GM21526 (cell line): ENCODE measurements around the gene THPO.

Experiments
- ATAC-seq: cut with Tn5 transposase; IDR thresholded peaks from one replicate; pipeline ENCODE4 v1.9.1; 2021; ENCODE audit warnings: moderate library complexity; ENCODE audit not compliant: unreplicated experiment, low FRiP score

THPO gene

GRCh38 chr3:184386047-184386806 is 8.2 kb upstream of the THPO start:
- ATAC-seq, result no peak

- no peak for ATAC-seq
Measured at GRCh38 chr3:184384856-184385422, 6.9 kb upstream of the THPO start.

- ATAC-seq, result no peak
Measured at GRCh38 chr3:184384342-184384741, 6.3 kb upstream of the THPO start.

DNA sequence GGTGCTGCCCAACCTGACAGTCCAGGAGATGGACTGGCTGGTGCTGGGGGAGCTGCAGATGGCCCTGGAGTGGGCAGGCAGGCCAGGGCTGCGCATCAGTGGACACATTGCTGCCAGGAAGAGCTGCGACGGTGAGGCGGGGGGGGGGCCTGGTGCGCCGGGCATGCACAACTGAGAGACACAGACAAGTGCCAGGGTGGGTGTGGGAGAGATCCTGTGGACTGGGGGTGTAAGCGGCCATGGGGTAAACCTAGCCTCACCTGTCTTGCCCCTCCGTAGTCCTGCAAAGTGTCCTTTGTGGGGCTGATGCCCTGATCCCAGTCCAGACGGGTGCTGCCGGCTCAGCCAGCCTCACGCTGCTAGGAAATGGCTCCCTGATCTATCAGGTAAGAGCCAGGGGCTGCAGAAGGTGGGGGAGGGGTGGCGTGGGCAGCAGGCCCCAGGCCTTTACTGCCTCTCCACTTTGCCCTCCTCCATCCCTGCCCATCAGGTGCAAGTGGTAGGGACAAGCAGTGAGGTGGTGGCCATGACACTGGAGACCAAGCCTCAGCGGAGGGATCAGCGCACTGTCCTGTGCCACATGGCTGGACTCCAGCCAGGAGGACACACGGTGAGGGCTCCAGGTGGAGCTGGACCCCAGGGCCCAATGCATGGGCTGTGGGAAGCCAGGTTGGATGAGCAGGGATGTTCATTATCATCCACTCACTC is 5.2 kb upstream of the THPO start:
- ATAC-seq, result no peak

DNA sequence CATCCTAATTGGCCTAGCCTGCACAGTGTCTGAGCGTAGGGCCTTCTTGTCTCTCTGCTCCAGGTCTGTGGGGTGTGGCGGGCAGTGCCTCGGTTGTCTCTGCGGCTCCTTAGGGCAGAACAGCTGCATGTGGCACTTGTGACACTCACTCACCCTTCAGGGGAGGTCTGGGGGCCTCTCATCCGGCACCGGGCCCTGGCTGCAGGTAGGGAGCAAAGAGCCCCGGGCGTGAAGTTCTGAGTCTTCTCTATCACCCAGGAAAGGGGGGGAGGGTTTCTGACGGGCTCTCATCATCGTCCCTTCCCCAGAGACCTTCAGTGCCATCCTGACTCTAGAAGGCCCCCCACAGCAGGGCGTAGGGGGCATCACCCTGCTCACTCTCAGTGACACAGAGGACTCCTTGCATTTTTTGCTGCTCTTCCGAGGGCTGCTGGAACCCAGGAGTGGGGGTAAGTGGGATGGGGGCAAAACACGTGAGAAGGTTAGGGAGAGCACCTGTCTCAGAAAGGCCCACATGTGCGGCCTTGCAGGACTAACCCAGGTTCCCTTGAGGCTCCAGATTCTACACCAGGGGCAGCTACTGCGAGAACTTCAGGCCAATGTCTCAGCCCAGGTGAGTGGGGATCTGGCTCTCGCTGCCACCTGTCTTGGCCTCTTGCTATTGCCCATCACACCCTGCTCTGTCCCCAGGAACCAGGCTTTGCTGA is 4.5 kb upstream of the THPO start:
- ATAC-seq, result no peak

GRCh38 chr3:184381261-184382224 is 3.5 kb upstream of the THPO start:
- ATAC-seq, result no peak

- no peak for ATAC-seq
Measured at GRCh38 chr3:184380627-184381260, 2.7 kb upstream of the THPO start.

- no peak for ATAC-seq
Measured at GRCh38 chr3:184380185-184380626, 2.2 kb upstream of the THPO start.

DNA sequence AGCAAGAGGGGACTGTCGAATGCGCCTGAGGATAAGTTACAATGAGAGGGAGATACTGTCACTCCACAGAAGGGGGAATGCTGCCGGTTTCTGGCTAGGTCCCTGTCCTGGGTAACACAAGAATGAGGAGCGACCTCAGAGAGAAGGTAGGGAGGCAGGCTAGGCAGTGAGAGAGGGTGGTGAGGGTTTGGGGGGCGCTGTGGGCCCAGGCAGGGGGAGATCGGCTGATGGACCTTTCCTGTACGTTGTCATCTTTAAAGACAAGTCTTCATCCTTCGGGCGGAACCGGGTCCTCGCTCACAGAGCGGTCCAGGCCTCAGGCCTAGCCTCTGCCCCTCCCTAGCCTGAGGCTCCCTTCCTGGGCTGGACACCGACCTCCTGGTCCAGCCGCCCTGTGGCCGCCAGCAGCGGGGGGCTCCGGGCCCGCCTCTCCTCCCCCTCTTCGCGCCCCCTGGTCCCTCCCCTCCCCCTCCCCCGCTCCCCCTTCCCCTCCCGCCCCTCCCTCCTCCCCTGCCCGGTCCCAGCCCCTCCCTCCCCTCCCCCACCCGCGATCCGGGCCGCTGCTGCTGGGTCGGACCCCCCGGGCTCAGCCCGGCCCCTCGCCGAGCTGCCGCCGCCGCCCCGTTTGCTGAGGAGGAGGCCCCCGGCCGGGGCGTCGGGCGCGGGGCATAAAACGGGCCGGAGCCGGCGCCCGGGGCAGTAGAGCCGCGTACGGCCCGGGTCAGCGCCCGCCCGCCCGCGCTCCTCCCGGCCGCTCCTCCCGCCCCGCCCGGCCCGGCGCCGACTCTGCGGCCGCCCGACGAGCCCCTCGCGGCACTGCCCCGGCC is 1.6 kb upstream of the THPO start, which contains the start of gene CHRD:
Gene CHRD (plus strand): TSS at position 697 of the 827 bp plus-strand sequence. CDS start 265 bp downstream, outside the sequence.
- no peak for ATAC-seq

- ATAC-seq, result no peak
Measured at GRCh38 chr3:184378651-184379357, 797 bp upstream of the THPO start.

- no peak for ATAC-seq
Measured at GRCh38 chr3:184377374-184377773, 633 bp downstream of the THPO start.

- no peak for ATAC-seq
Measured at GRCh38 chr3:184375747-184376461, 2.1 kb downstream of the THPO start.

DNA sequence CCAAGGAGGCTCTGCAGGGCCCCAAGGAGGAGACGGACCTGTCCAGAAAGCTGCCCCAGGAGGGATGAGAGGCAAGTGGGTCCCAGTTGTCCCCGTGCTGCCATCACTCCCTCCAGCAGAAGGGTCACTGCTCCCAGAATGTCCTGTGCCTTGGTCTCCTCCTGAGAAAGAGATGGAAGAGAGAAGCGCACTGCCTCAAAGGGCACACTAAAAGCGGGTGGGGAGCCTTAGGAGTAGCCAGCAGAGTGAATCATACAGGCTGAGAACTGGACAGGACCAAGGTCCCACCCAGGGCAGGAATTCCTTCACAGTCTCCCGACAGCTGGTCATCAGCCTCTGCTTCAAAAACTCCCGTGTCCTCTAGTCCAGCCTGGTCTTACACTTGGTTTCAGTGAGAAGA is 4.6 kb downstream of the THPO start:
- ATAC-seq, result no peak

- ATAC-seq, result no peak
Measured at GRCh38 chr3:184372911-184373310, 5.1 kb downstream of the THPO start.

DNA sequence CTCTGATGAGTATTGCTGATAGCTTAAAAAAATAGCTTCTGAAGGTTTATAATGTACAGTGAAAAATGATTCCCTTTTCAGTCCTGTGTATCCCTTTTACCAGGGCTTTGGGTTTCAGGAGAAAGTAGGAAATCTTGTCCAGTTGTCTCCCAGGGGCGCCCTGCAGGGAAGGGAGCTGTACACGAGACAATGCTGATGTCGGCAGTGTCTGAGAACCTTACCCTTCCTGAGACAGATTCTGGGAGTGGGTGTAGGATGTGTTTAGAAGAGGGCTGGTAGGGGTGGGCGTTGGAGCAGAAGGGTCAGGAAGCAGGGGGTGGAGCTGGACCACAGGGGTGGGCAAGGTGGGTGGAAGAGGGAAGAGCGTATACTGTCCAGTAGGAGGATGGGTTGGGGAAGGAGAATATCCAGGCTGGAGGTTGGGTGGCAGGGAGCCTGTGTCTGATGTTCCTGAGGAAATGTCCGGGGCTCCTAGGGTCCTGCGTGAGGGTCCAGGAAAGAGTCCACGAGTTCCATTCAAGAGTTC is 5.6 kb downstream of the THPO start:
- ATAC-seq, result no peak

- no peak for ATAC-seq
Measured at GRCh38 chr3:184371570-184372018, 6.4 kb downstream of the THPO start.
